Peyer's patch (tissue), 4 donors: ENCODE measurements around the gene TPTE. TPM values are rescaled to one million over a fixed set of nuclear protein-coding genes. Genes with fewer than 3 reads are reported as not detected.
"Not testable (repeated sequence)": the region's sequence is repeated elsewhere in the genome, so short reads cannot be mapped to it uniquely, and the experiment has no call there.

Experiments
- DNase-seq, 3 donors: peaks; one replicate each; pipeline ENCODE4 v3.0.0-alpha.2; 2017 to 2019
- H3K27ac ChIP-seq, 4 donors: fragments of 200-600 bp; sonication (generic); one replicate each; pipeline ENCODE4 v1.5.1; 2016 to 2019
- H3K27me3 ChIP-seq, 2 donors: fragments of 200-600 bp; sonication (generic); one replicate each; pipeline ENCODE4 v1.5.1; 2019
- H3K36me3 ChIP-seq, 3 donors: fragments of 200-600 bp; sonication (generic); one replicate each; pipeline ENCODE4 v1.5.1; 2016 to 2019
- H3K4me1 ChIP-seq, 4 donors: fragments of 200-600 bp; sonication (generic); one replicate each; pipeline ENCODE4 v1.5.1; 2016 to 2019
- H3K4me3 ChIP-seq, 4 donors: fragments of 200-600 bp; sonication (generic); 1 replicate in 3 of 4; 2 replicates in 1 of 4; pipeline ENCODE4 v1.5.1; 2016 to 2019; ENCODE audit warnings: mild to moderate bottlenecking in 1 of 4
- H3K9me3 ChIP-seq, 4 donors: fragments of 200-600 bp; sonication (generic); one replicate each; pipeline ENCODE4 v1.5.1; 2016 to 2019; ENCODE audit warnings: mild to moderate bottlenecking in 1 of 4
- CTCF ChIP-seq, 6 experiments: fragments of 450-650 bp in 4 of 6; fragments of 200-600 bp in 2 of 6; sonication (generic) in 1 of 6; IDR thresholded peaks; one replicate each; pipeline ENCODE4 v1.5.1; 2017 to 2019; ENCODE audit warnings: antibody characterized with exemption in 6 of 6, mild to moderate bottlenecking in 3 of 6, moderate library complexity in 1 of 6
- POLR2A ChIP-seq, 2 donors: fragments of 450-650 bp; IDR thresholded peaks; one replicate each; pipeline ENCODE4 v1.5.1; 2017; ENCODE audit warnings: antibody characterized with exemption in 2 of 2, mild to moderate bottlenecking in 2 of 2, moderate library complexity in 2 of 2
- total RNA-seq, 4 donors: library from RNA; depleted of rRNA; stranded (reverse); fragments of >200 nt; gene quantifications; one replicate each; pipeline ENCODE4 v1.1.0, GENCODE V29; 2016

The TPTE gene
- not detected for total RNA-seq

- TF ChIP-seq CTCF (IDR thresholded peaks at IDR 0.05), result no peak
- no peak for TF ChIP-seq POLR2A (IDR thresholded peaks at IDR 0.05)
- no peak for DNase-seq
- H3K27ac ChIP-seq, result no peak within 1 kb of the TSS
- H3K9me3 ChIP-seq, result peaks cover 0 to 23% (median 2%) of the 10 kb centered on the region in 4 donors
- H3K27me3 ChIP-seq, result no peaks in the 10 kb centered on the region
- H3K4me3 ChIP-seq, result no peak within 1 kb of the TSS
- H3K36me3 ChIP-seq, result no peaks in the 10 kb centered on the region
- H3K4me1 ChIP-seq, result no peaks in the 10 kb centered on the region
Observed at GRCh38 chr21:10521091-10521598, at the start of gene TPTE. TPTE (plus strand) TSS chr21:10521583; CDS start chr21:10538724, 17,141 bp downstream.

GRCh38 chr21:10471999-10472398, 49.4 kb upstream of the TPTE start:
- H3K36me3 ChIP-seq, H3K27ac ChIP-seq, DNase-seq, H3K4me3 ChIP-seq, H3K4me1 ChIP-seq, H3K9me3 ChIP-seq, H3K27me3 ChIP-seq: not testable (repeated sequence)

- H3K4me1 ChIP-seq, result not testable (repeated sequence)
Observed at GRCh38 chr21:10477794-10478193, 43.6 kb upstream of the TPTE start.

GRCh38 chr21:10479875-10480274, 41.5 kb upstream of the TPTE start:
- DNase-seq, H3K9me3 ChIP-seq, H3K27me3 ChIP-seq, H3K27ac ChIP-seq, H3K4me3 ChIP-seq, H3K4me1 ChIP-seq, H3K36me3 ChIP-seq: not testable (repeated sequence)

More at GRCh38 chr21:10477794-10478193, 43.6 kb upstream of the TPTE start:
- H3K4me3 ChIP-seq, H3K27me3 ChIP-seq, H3K9me3 ChIP-seq, DNase-seq, H3K36me3 ChIP-seq, H3K27ac ChIP-seq: not testable (repeated sequence)

- not testable (repeated sequence) for H3K36me3 ChIP-seq, H3K27me3 ChIP-seq, DNase-seq, H3K4me1 ChIP-seq, H3K9me3 ChIP-seq, H3K4me3 ChIP-seq, H3K27ac ChIP-seq
Observed at GRCh38 chr21:10484864-10485263, 36.5 kb upstream of the TPTE start.

GRCh38 chr21:10490453-10490852, 30.9 kb upstream of the TPTE start:
- H3K9me3 ChIP-seq, result not testable (repeated sequence)

GRCh38 chr21:10511116-10511515, 10.3 kb upstream of the TPTE start:
- TF ChIP-seq POLR2A (IDR thresholded peaks at IDR 0.05) (no peak), CTCF (IDR thresholded peaks at IDR 0.05) (no peak)
- no peak overlapping the region for H3K4me3 ChIP-seq
- H3K36me3 ChIP-seq, result no peaks in the 10 kb centered on the region
- H3K4me1 ChIP-seq, result no peaks in the 10 kb centered on the region
- H3K27me3 ChIP-seq, result no peaks in the 10 kb centered on the region
- no peak overlapping the region for H3K27ac ChIP-seq
- DNase-seq, result no peak
- H3K9me3 ChIP-seq, result no peaks in the 10 kb centered on the region

More at GRCh38 chr21:10490453-10490852, 30.9 kb upstream of the TPTE start:
- DNase-seq, H3K36me3 ChIP-seq, H3K27me3 ChIP-seq, H3K4me3 ChIP-seq, H3K27ac ChIP-seq, H3K4me1 ChIP-seq: not testable (repeated sequence)

- peaks cover 0 to 16% (median 2%) of the 10 kb centered on the region in 4 donors for H3K9me3 ChIP-seq
- DNase-seq, H3K27ac ChIP-seq, H3K4me1 ChIP-seq, H3K4me3 ChIP-seq, H3K27me3 ChIP-seq, H3K36me3 ChIP-seq: not testable (repeated sequence)
Observed at GRCh38 chr21:10516889-10517288, 4.5 kb upstream of the TPTE start.

- H3K27ac ChIP-seq, H3K4me1 ChIP-seq, H3K27me3 ChIP-seq, DNase-seq, H3K36me3 ChIP-seq, H3K4me3 ChIP-seq: not testable (repeated sequence)
- H3K9me3 ChIP-seq, result peaks cover 0 to 19% (median 2%) of the 10 kb centered on the region in 4 donors
Observed at GRCh38 chr21:10517904-10518303, 3.5 kb upstream of the TPTE start.

- not testable (repeated sequence) for H3K27me3 ChIP-seq, H3K4me1 ChIP-seq, DNase-seq, H3K27ac ChIP-seq, H3K4me3 ChIP-seq, H3K36me3 ChIP-seq
- H3K9me3 ChIP-seq, result peaks cover 0 to 25% (median 2%) of the 10 kb centered on the region in 4 donors
Observed at GRCh38 chr21:10521835-10522500, 585 bp downstream of the TPTE start.
